ENCODE measurements around the gene ITIH3.

DNA sequence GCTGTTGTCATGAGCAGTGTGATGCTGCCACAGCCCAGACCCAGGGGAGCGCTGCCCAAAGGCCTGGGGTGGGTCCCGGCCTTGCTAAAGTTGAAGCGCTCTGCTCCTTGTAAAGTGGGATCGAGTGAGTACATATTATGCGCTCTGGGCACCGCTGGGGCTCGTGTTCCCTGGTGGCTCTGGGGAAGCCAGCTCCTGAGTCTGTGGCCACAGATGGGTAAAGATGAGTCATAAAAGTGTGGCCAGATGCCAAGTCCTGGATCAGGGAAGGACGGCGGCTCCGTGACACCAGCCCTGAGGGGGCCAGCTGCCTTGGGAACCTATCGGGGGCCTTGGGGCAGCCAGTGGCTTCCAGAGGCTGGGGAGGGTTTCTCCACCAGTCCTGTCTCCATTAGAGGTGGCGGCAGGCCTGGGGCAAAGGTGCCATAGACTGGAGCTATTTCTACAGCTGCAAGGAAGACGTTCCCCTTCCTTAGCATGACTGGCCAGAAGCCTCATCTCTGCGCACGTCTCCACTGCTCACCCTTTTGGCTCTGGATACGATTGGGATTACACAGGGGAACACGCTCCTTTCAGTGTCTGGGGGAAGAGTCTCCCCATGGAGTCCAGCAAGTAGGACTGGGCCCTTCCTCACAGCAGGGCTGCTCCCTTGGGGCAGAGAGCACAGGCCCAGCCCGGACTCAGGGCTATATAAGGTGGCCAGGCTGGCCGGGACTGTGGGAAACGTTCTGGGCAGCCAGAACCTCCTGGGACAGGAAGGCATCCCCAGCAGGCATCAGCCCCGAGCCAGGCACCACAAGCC lies 37.1 kb downstream of the ITIH3 start:
- TF ChIP-seq, protein P1, sequence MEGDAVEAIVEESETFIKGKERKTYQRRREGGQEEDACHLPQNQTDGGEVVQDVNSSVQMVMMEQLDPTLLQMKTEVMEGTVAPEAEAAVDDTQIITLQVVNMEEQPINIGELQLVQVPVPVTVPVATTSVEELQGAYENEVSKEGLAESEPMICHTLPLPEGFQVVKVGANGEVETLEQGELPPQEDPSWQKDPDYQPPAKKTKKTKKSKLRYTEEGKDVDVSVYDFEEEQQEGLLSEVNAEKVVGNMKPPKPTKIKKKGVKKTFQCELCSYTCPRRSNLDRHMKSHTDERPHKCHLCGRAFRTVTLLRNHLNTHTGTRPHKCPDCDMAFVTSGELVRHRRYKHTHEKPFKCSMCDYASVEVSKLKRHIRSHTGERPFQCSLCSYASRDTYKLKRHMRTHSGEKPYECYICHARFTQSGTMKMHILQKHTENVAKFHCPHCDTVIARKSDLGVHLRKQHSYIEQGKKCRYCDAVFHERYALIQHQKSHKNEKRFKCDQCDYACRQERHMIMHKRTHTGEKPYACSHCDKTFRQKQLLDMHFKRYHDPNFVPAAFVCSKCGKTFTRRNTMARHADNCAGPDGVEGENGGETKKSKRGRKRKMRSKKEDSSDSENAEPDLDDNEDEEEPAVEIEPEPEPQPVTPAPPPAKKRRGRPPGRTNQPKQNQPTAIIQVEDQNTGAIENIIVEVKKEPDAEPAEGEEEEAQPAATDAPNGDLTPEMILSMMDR (IDR thresholded peaks at IDR 0.05): no peak
- TF ChIP-seq POLR2AphosphoS5 (IDR thresholded peaks at IDR 0.05; ENCODE audit: low read depth, low read length): no peak
